GM23338 (cell line): ENCODE results near the gene TOR1B. TPM values are rescaled to one million over a fixed set of nuclear protein-coding genes. Genes with fewer than 3 reads are reported as not detected.

Experiments
- ATAC-seq: fragments of 200-7000 bp; cut with Tn5 transposase; 3 replicates; pipeline ENCODE4 v1.9.1; 2020
- DNase-seq: peaks from one replicate; pipeline ENCODE4 v3.0.0-alpha.2; 2015; ENCODE audit warnings: low spot score
- H2AFZ ChIP-seq: fragments of 200-600 bp; sonication (generic); 2 replicates; pipeline ENCODE4 v1.8.0; 2016; ENCODE audit warnings: antibody characterized with exemption, mild to moderate bottlenecking, moderate library complexity
- H3F3A ChIP-seq: fragments of 200-600 bp; sonication (generic); replicated peaks from 2 replicates; pipeline ENCODE4 v1.8.0; 2017; ENCODE audit warnings: antibody characterized with exemption, mixed run types, low read depth
- H3K27ac ChIP-seq: fragments of 200-600 bp; sonication (generic); 2 replicates; pipeline ENCODE4 v1.6.1; 2016; ENCODE audit warnings: low read depth
- H3K27me3 ChIP-seq: fragments of 200-600 bp; sonication (generic); 2 replicates; pipeline ENCODE4 v1.8.0; 2016; ENCODE audit warnings: mild to moderate bottlenecking, mixed run types, moderate library complexity; ENCODE audit not compliant: insufficient read depth
- H3K36me3 ChIP-seq: fragments of 200-600 bp; sonication (generic); 2 replicates; pipeline ENCODE4 v1.8.0; 2016; ENCODE audit warnings: mild to moderate bottlenecking; ENCODE audit not compliant: insufficient read depth
- H3K4me1 ChIP-seq: fragments of 200-600 bp; sonication (generic); 2 replicates; pipeline ENCODE4 v1.8.0; 2016; ENCODE audit warnings: mild to moderate bottlenecking, moderate library complexity; ENCODE audit not compliant: insufficient read depth
- H3K4me2 ChIP-seq: fragments of 200-600 bp; sonication (generic); 2 replicates; pipeline ENCODE4 v1.7.1; 2017; ENCODE audit warnings: mixed run types
- H3K4me3 ChIP-seq: fragments of 200-600 bp; sonication (generic); 2 replicates; pipeline ENCODE4 v1.6.1; 2016; ENCODE audit warnings: mixed run types
- H3K79me2 ChIP-seq: fragments of 200-600 bp; sonication (generic); replicated peaks from 2 replicates; pipeline ENCODE4 v1.8.0; 2017; ENCODE audit warnings: mild to moderate bottlenecking; ENCODE audit not compliant: insufficient read depth
- H3K9me2 ChIP-seq: fragments of 200-600 bp; sonication (generic); 2 replicates; pipeline ENCODE4 v1.8.0; 2017; ENCODE audit not compliant: insufficient read depth
- H4K20me1 ChIP-seq: fragments of 200-600 bp; sonication (generic); replicated peaks from 2 replicates; pipeline ENCODE4 v1.8.0; 2017; ENCODE audit warnings: mild to moderate bottlenecking; ENCODE audit not compliant: insufficient read depth
- H3K27ac Mint-ChIP-seq: 2 replicates; pipeline ENCODE4 v1.8.0; 2020; ENCODE audit warnings: inconsistent platforms, mild to moderate bottlenecking, moderate library complexity, mixed read lengths
- H3K27me3 Mint-ChIP-seq: 3 replicates; pipeline ENCODE4 v1.8.0; 2022; ENCODE audit warnings: low read depth, mild to moderate bottlenecking, moderate library complexity, mixed read lengths, inconsistent platforms; ENCODE audit not compliant: insufficient read depth, poor library complexity
- H3K36me3 Mint-ChIP-seq: 3 replicates; pipeline ENCODE4 v1.8.0; 2021; ENCODE audit warnings: low read depth, mild to moderate bottlenecking, inconsistent platforms, moderate library complexity, mixed read lengths
- H3K4me1 Mint-ChIP-seq: 3 replicates; pipeline ENCODE4 v1.8.0; 2020; ENCODE audit warnings: mild to moderate bottlenecking, inconsistent platforms, mixed read lengths
- H3K4me3 Mint-ChIP-seq: 3 replicates; pipeline ENCODE4 v1.8.0; 2021; ENCODE audit warnings: moderate library complexity, mild to moderate bottlenecking, inconsistent platforms, mixed read lengths
- H3K9me3 Mint-ChIP-seq: 3 replicates; pipeline ENCODE4 v1.8.0; 2020; ENCODE audit warnings: moderate library complexity, mild to moderate bottlenecking, inconsistent platforms, mixed read lengths
- CREB1 ChIP-seq: fragments of 250-450 bp; sonication (Bioruptor Pico); IDR thresholded peaks from 2 replicates; pipeline ENCODE4 v1.5.0; 2020; ENCODE audit warnings: low read depth, mild to moderate bottlenecking, moderate library complexity
- CTCF ChIP-seq, 2 experiments: fragments of 200-600 bp in 1 of 2; sonication (generic) in 1 of 2; conservative IDR thresholded peaks; 2 replicates each; pipeline versions ENCODE4 v1.5.1 to v1.6.1; 2016 to 2017; ENCODE audit warnings: antibody characterized with exemption in 2 of 2, low read depth in 2 of 2, mild to moderate bottlenecking in 2 of 2, moderate library complexity in 1 of 2
- EZH2 ChIP-seq: fragments of 200-600 bp; sonication (generic); IDR thresholded peaks from one replicate; pipeline ENCODE4 v1.8.0; 2017; ENCODE audit warnings: antibody characterized with exemption, mild to moderate bottlenecking, low read depth; ENCODE audit not compliant: unreplicated experiment
- EZH2phosphoT487 ChIP-seq: fragments of 200-600 bp; sonication (generic); IDR thresholded peaks from one replicate; pipeline ENCODE4 v1.8.1; 2018; ENCODE audit warnings: antibody characterized with exemption; ENCODE audit not compliant: unreplicated experiment
- JUNB ChIP-seq: IDR thresholded peaks from one replicate; pipeline ENCODE4 v1.6.1; 2016; ENCODE audit warnings: antibody characterized with exemption; ENCODE audit not compliant: unreplicated experiment
- POLR2AphosphoS5 ChIP-seq: IDR thresholded peaks from 2 replicates; pipeline ENCODE4 v1.6.1; 2016; ENCODE audit warnings: antibody characterized with exemption, low read depth
- STAT1 ChIP-seq: IDR thresholded peaks from one replicate; pipeline ENCODE4 v1.6.1; 2016; ENCODE audit warnings: antibody characterized with exemption; ENCODE audit not compliant: unreplicated experiment
- ZNF331 ChIP-seq: fragments of 250-450 bp; sonication (Bioruptor Pico); IDR thresholded peaks from 2 replicates; pipeline ENCODE4 v1.5.0; 2020; ENCODE audit warnings: low read depth, mild to moderate bottlenecking, moderate library complexity
- polyA plus RNA-seq: library from polyadenylated mRNA; unstranded; fragments of >200 nt; fragmentation: Nextera tagmentation; extraction: Ambion mirVana; gene quantifications from 2 replicates; pipeline ENCODE4 v1.2.1, GENCODE V29; 2016
- total RNA-seq: library from RNA; depleted of rRNA; stranded (reverse); fragments of >200 nt; shearing (Covaris generic); gene quantifications from 2 replicates; pipeline ENCODE4 v1.2.3, GENCODE V29; 2014
- TF ChIP-seq, protein P1 (sequence below): fragments of 250-450 bp; sonication (Bioruptor Pico); IDR thresholded peaks from 2 replicates; pipeline ENCODE4 v1.5.0; 2020; ENCODE audit warnings: mild to moderate bottlenecking, moderate library complexity

TOR1B gene
- total and polyA plus RNA-seq, 2 experiments from 2014 or later: 10.6 to 42.4 TPM

DNA sequence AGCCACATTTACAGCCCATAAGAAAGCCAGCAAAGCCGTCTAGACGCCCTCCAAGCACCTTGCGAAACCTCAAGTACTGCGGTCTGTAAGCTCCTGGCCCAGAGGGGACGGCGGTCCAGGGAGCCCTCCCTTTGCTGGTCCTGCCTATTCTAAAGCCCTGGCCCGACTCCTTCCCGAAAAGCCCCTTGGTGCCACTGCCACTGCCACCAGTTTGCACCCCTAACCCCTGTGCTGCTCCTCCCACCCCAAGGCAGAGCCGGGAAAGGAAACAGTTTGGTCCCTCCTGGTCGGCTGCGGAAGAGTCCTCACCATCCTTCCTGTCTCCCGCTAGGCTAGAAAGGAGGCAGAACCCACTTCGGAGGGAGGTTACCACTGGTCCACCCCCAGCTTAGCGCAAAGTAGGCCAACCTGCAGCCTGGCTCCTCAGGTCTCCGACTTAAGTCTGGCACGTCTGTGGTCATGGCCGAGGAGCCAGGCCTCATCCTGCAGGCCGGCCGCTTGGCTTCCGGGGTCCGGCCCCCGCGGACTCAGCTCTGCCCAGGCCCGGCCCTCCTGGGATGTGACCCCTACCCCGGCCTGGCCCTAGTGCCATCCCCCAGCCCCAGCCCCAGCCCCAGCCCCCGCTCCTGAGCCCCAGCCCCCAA, 20.0 kb downstream of the TOR1B start:
- Mint-ChIP-seq H3K27ac (0 out of 2 replicates have a peak overlapping the region, but pooled peaks have one; percentile 66), H3K36me3 (peaks cover 46% of the 10 kb centered on the region), H3K9me3 (peaks cover 2% of the 10 kb centered on the region; the same call in 1 of the 3 replicates), H3K27me3 (peaks cover 17% of the 10 kb centered on the region), H3K4me1 (peaks cover 7% of the 10 kb centered on the region), H3K4me3 (peak overlapping the region; percentile 82)
- Histone ChIP-seq H3K27me3 (no peaks in the 10 kb centered on the region), H3K4me1 (no peaks in the 10 kb centered on the region), H3K27ac (0 out of 2 replicates have a peak overlapping the region, but pooled peaks have one; percentile 55), H4K20me1 (no peaks in the 10 kb centered on the region), H2AFZ (no peak overlapping the region), H3K4me2 (peak overlapping the region; percentile 88), H3F3A (0 out of 2 replicates have a peak, but pooled peaks cover 2% of the 10 kb centered on the region), H3K79me2 (peaks cover 22% of the 10 kb centered on the region), H3K9me2 (no peaks in the 10 kb centered on the region), H3K36me3 (peaks cover 25% of the 10 kb centered on the region), H3K4me3 (peak overlapping the region; percentile 74)
- peak; percentile 45 for ATAC-seq
- peak; percentile 62 for DNase-seq
- TF ChIP-seq JUNB: no peak
- TF ChIP-seq, protein P1, sequence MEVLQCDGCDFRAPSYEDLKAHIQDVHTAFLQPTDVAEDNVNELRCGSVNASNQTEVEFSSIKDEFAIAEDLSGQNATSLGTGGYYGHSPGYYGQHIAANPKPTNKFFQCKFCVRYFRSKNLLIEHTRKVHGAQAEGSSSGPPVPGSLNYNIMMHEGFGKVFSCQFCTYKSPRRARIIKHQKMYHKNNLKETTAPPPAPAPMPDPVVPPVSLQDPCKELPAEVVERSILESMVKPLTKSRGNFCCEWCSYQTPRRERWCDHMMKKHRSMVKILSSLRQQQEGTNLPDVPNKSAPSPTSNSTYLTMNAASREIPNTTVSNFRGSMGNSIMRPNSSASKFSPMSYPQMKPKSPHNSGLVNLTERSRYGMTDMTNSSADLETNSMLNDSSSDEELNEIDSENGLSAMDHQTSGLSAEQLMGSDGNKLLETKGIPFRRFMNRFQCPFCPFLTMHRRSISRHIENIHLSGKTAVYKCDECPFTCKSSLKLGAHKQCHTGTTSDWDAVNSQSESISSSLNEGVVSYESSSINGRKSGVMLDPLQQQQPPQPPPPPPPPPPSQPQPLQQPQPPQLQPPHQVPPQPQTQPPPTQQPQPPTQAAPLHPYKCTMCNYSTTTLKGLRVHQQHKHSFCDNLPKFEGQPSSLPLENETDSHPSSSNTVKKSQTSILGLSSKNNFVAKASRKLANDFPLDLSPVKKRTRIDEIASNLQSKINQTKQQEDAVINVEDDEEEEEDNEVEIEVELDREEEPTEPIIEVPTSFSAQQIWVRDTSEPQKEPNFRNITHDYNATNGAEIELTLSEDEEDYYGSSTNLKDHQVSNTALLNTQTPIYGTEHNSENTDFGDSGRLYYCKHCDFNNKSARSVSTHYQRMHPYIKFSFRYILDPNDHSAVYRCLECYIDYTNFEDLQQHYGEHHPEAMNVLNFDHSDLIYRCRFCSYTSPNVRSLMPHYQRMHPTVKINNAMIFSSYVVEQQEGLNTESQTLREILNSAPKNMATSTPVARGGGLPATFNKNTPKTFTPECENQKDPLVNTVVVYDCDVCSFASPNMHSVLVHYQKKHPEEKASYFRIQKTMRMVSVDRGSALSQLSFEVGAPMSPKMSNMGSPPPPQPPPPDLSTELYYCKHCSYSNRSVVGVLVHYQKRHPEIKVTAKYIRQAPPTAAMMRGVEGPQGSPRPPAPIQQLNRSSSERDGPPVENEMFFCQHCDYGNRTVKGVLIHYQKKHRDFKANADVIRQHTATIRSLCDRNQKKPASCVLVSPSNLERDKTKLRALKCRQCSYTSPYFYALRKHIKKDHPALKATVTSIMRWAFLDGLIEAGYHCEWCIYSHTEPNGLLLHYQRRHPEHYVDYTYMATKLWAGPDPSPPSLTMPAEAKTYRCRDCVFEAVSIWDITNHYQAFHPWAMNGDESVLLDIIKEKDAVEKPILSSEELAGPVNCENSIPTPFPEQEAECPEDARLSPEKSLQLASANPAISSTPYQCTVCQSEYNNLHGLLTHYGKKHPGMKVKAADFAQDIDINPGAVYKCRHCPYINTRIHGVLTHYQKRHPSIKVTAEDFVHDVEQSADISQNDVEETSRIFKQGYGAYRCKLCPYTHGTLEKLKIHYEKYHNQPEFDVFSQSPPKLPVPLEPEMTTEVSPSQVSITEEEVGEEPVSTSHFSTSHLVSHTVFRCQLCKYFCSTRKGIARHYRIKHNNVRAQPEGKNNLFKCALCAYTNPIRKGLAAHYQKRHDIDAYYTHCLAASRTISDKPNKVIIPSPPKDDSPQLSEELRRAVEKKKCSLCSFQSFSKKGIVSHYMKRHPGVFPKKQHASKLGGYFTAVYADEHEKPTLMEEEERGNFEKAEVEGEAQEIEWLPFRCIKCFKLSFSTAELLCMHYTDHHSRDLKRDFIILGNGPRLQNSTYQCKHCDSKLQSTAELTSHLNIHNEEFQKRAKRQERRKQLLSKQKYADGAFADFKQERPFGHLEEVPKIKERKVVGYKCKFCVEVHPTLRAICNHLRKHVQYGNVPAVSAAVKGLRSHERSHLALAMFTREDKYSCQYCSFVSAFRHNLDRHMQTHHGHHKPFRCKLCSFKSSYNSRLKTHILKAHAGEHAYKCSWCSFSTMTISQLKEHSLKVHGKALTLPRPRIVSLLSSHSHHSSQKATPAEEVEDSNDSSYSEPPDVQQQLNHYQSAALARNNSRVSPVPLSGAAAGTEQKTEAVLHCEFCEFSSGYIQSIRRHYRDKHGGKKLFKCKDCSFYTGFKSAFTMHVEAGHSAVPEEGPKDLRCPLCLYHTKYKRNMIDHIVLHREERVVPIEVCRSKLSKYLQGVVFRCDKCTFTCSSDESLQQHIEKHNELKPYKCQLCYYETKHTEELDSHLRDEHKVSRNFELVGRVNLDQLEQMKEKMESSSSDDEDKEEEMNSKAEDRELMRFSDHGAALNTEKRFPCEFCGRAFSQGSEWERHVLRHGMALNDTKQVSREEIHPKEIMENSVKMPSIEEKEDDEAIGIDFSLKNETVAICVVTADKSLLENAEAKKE (CRISPR knock-in tag): no peak
- no peak for TF ChIP-seq EZH2phosphoT487
- TF ChIP-seq POLR2AphosphoS5: no peak
- TF ChIP-seq CTCF (conservative IDR thresholded peaks at IDR 0.05; ENCODE audit: low read depth in 2 of 2): no peak
- TF ChIP-seq STAT1: no peak
- TF ChIP-seq CREB1 (CRISPR knock-in tag): no peak
- no peak for TF ChIP-seq ZNF331 (CRISPR knock-in tag)
- TF ChIP-seq EZH2: no peak
